Erythroblast (primary cell): ENCODE measurements around the gene NHSL2.

ENCODE experiments used
- GATA1 ChIP-seq: IDR thresholded peaks from 2 replicates; pipeline ENCODE4 v1.6.1; 2011; ENCODE audit warnings: low read depth, mild to moderate bottlenecking, control low read depth, low read length, moderate library complexity
- POLR2A ChIP-seq: IDR thresholded peaks from 2 replicates; pipeline ENCODE4 v1.6.1; 2011; ENCODE audit warnings: mild to moderate bottlenecking, low read length

GRCh38 chrX:72028701-72029470, 118.2 kb downstream of the NHSL2 start:
- no peak for TF ChIP-seq POLR2A
- no peak for TF ChIP-seq GATA1
